ENCODE results near the gene BICD2.
"Not testable (repeated sequence)": the region's sequence is repeated elsewhere in the genome, so short reads cannot be mapped to it uniquely, and the experiment has no call there.

Gene BICD2

DNA sequence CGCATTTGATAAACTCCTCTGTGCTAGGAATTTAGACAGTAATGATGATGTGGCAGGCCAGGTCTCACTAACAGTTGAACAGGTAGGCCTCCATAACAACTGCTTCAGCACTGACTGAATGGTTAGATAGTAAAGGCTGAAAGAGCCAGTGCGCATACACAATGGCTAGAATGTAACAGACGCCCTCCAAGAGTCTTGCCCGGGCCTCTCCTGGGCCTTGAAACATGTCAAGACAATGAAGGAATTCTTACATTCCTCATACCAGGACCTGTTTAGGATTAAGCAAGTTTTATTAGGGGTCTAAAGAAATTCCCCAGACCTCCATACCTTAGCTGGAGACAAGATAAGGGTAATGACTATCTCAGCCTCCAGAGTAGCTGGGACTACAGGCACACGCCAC is 6.7 kb upstream of the BICD2 start:
- in situ Hi-C loops (cut with MboI; ENCODE audit: low sequenced_read_pairs) = no loop called here

- in situ Hi-C loops (cut with MboI; ENCODE audit: low sequenced_read_pairs) = no loop called here
Measured at GRCh38 chr9:92770360-92770995, 5.8 kb upstream of the BICD2 start.

- in situ Hi-C loops (cut with MboI; ENCODE audit: low sequenced_read_pairs) = no loop called here
Measured at GRCh38 chr9:92769990-92770359, 5.3 kb upstream of the BICD2 start.

DNA sequence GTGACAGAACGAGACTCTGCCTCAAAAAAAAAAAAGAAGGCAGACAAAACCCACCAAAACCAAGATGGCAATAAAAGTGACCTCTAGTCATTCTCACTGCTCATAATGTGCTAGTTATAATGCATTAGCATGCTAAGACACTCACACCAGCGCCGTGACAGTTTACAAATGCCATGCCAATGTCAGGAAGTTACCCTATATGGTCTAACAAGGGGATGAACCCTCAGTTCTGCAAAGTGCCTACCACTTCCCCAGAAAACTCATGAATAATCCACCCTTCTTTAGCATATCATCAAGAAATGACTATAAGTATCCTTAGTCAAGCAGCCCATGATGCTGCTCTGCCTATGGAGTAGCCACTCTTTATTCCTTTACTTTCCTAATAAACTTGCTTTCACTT is 4.7 kb upstream of the BICD2 start:
- in situ Hi-C loops (cut with MboI; ENCODE audit: low sequenced_read_pairs) = no loop called here

DNA sequence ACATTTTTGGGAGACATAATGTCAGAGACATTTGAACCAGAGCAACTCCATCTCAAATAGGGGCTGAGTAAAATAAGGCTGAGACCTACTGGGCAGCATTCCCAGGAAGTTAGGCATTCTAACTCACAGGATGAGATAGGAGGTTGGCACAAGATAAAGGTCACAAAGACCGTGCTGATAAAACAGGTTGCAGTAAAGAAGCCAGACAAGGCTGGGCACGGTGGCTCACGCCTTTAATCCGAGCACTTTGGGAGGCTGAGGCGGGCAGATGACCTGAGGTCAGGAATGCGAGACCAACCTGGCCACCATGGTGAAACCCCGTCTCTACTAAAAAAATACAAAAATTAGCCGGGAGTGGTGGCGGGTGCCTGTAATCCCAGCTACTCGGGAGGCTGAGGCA is 4.2 kb upstream of the BICD2 start:
- in situ Hi-C loops (cut with MboI; ENCODE audit: low sequenced_read_pairs) = not testable (repeated sequence)

GRCh38 chr9:92767066-92768054 is 2.7 kb upstream of the BICD2 start:
- in situ Hi-C loops (cut with MboI; ENCODE audit: low sequenced_read_pairs) = no loop called here

DNA sequence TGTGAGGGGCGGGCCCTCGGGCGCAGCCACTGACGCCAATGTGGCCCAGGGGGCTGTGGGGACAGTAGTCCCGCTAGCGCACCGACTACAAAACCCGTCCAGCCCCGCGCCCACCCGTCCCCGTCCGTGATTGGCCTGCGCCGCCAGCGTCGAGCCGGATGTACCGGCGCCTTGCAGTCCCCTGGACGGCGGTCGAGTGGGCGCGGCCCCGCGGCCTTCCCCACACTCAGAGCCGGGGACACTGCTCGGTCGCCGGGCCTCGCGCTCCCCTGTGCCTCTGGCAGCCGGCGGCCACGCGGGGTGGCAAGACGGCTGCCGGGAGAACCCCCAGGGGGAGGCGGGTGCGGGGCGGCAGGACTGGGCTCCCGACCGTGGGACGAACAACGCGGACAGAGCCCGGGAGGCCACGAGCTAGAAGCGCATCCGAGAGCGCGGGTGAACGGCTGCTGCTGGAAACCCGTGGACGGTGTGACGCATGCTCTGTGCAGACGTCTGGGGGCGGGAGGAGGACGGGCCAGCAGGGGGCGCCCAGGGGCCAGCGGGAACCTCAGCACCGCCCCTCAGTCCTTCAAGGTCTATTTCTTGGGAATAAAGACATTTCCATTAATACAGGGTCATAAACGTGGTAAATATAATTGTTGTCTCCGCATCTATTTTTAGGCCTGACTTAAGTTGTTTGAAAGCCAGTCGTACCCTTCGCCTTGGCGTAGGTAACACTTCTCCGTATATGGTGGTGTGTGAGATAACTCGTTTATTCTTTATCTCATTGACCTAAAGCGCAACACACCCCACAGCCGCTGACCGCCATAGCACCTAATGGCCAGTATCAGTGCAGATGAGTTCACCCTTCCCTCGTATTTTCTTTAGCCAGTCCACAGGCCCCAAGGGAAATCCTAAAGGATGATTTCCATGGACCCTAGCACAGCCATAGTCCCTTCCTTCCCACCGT is 629 bp upstream of the BICD2 start:
- in situ Hi-C loops (cut with MboI; ENCODE audit: low sequenced_read_pairs) = no loop called here

- in situ Hi-C loops (cut with MboI; ENCODE audit: low sequenced_read_pairs) = no loop called here
Measured at GRCh38 chr9:92763721-92764380, 782 bp downstream of the BICD2 start.

DNA sequence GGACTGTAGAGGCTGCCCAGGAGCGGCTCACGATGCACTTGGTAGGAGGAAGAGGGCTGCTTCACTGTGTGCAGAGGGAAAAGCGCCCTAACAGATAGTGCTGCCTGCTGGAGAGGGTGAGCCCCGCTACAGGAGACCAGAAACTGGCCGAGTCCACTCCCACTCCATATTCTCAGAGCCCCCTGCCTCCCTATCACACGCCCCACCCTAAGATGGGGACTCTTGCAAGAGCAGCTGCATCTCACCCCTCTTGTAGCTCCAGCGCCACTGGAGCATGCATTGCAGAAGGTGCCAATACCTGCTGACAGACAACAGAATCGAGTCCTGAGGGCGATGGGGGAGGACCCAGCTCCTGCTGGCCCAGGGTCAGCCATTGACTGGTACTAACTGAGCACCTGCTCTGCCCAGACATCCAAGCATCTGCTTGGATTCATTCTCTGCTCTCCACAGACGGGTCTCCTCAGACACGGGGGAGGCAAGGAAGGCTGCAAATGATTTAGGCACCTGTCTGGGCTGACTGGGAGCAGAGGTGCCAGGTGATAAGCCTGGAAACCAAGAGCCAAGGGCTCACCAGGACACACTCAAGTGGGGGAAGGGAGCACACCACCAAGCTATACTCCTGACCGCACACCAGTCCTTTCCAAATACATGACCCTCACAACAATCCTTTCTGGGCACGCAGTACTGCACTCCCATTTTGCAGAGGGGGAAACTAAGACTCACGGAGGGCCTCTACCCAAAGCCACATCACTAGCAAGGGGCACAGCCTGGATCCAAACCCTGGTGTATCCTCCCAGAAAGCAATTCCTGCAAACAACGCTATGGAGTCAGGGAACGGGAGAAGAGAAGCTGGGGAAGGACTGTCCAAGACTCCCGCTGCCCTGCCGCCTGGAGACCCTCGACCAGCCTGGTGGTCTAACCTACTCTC is 1.6 kb downstream of the BICD2 start:
- in situ Hi-C loops (cut with MboI; ENCODE audit: low sequenced_read_pairs) = no loop called here

DNA sequence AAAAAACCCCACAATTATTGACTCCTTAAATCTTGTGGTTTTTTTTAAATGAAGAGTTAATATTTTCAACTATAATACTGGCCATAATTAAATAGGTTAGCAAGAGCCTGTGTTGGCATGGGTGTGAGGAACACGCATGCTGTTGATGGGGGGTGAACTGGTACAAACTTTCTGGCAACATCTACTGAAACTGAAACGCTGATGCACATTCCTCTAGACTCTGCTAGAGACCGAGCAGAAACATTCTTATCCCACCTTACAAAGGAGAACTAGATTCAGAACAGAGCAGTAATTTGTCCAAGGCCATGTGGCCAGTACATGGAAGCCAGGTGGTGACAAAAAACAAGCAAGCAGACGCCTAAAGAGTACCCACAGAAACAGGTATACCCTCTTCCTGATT is 2.4 kb downstream of the BICD2 start:
- in situ Hi-C loops (cut with MboI; ENCODE audit: low sequenced_read_pairs) = no loop called here

DNA sequence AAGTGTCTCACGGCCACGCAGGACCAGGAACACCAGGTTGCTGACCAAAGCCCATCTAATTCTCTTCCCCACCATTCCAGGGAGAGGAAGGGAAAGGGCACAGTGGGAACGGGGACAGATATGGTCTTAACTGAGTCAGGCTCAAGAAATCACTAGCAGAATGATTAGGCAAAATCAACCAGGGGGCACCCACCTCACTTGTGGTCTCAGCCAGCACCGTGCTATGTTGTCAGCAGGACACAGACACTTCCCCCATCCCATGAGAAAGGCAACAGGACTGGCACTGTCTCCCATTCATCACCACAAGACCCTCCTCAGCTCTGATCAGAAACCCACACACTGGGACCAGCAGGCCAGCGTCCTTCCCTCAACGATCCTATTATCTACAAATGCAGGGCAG is 2.9 kb downstream of the BICD2 start:
- in situ Hi-C loops (cut with MboI; ENCODE audit: low sequenced_read_pairs) = no loop called here

DNA sequence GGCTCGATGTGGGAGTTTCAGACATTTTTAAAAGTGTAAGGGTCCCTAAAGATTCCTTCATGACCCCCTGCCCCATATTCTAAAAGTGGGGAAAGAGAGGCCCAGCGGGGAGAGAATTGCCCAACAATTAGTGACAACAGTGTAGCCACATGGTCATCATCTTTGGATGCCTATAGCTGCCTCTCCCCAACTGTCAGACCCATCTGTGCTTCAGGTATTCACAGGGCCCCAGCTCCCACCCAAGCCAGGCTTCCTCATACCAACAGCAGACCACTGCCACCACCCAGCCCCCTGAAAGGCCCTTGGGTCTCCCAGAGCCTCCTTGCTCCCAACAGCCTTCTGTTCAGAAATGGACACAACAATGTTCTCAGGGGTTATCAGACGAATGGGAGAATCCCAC is 4.1 kb downstream of the BICD2 start:
- in situ Hi-C loops (cut with MboI; ENCODE audit: low sequenced_read_pairs) = no loop called here

GRCh38 chr9:92760070-92760469 is 4.6 kb downstream of the BICD2 start:
- in situ Hi-C loops (cut with MboI; ENCODE audit: low sequenced_read_pairs) = no loop called here

GRCh38 chr9:92759446-92759845 is 5.2 kb downstream of the BICD2 start:
- in situ Hi-C loops (cut with MboI; ENCODE audit: low sequenced_read_pairs) = no loop called here

GRCh38 chr9:92756792-92757191 is 7.8 kb downstream of the BICD2 start:
- in situ Hi-C loops (cut with MboI; ENCODE audit: low sequenced_read_pairs) = no loop called here

GRCh38 chr9:92754091-92754745 is 10.4 kb downstream of the BICD2 start:
- in situ Hi-C loops (cut with MboI; ENCODE audit: low sequenced_read_pairs) = no loop called here

DNA sequence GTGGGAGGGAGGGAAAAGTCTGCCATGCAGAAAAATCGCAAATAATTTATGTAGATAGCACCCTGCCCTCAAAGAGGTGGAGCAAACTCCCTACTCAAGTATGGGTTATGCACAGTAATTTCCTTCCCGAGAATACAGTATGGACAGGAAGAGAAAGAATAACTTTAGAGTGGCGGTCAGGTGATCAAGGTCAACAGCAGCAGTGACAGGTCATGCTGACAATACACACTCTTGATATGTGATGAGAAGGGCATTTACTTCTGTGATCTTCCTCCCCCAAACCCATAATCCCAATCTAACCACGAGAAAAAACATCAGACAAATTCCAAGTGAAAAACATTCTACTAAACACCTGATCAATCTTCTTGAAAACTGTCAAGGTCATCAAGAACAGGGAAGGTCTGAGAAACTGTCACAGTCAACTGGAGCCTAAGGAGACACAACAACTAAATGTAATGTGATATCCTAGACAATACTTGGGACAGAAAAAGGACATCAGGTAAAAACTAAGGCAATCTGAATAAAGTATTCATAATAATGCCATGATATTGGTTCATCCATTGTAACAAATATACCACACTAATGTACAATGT is 11.7 kb downstream of the BICD2 start:
- in situ Hi-C loops (cut with MboI; ENCODE audit: low sequenced_read_pairs) = no loop called here

- in situ Hi-C loops (cut with MboI; ENCODE audit: low sequenced_read_pairs) = no loop called here
Measured at GRCh38 chr9:92749934-92750315, 14.7 kb downstream of the BICD2 start.

Data from HL-60/S4 (cell line).